Suppressor macrophage treated with lipopolysaccharide for 4 hours (primary cell): ENCODE data around the gene RND2.
"Not testable (repeated sequence)": the region's sequence is repeated elsewhere in the genome, so short reads cannot be mapped to it uniquely, and the experiment has no call there.

Experiments
- DNase-seq: peaks from one replicate; pipeline ENCODE4 v3.0.0-alpha.2; 2020

RND2 gene

GRCh38 chr17:43024407-43025289 is at the start of gene RND2:
TSS of gene RND2 (plus strand) at chr17:43025231. CDS start at chr17:43025348, 117 bp downstream.
- DNase-seq, result peak; percentile 85

- no peak for DNase-seq
These were observed 49.8 kb upstream of the RND2 start for GRCh38 chr17:42975265-42975664.

- not testable (repeated sequence) for DNase-seq
These were observed 49.3 kb upstream of the RND2 start for GRCh38 chr17:42975701-42976100.

GRCh38 chr17:42979511-42980273 is 45.3 kb upstream of the RND2 start, which contains the start of gene PTGES3L:
TSS of gene PTGES3L (minus strand) at chr17:42980080. CDS start at chr17:42980053, 27 bp downstream.
- peak; percentile 50 for DNase-seq

GRCh38 chr17:42980274-42980765 is 44.7 kb upstream of the RND2 start, which contains the start of gene RUNDC1:
TSS of gene RUNDC1 (plus strand) at chr17:42980565. CDS start at chr17:42980577, 12 bp downstream.
- DNase-seq, result peak; percentile 91

- DNase-seq, result peak; percentile 33
These were observed 44.1 kb upstream of the RND2 start for GRCh38 chr17:42980766-42981397.

- no peak for DNase-seq
These were observed 42.8 kb upstream of the RND2 start for GRCh38 chr17:42982266-42982665.

- peak; percentile 90 for DNase-seq
These were observed 39.8 kb upstream of the RND2 start for GRCh38 chr17:42985225-42985624.

GRCh38 chr17:42989141-42989540 is 35.9 kb upstream of the RND2 start:
- no peak for DNase-seq

- no peak for DNase-seq
These were observed 35.0 kb upstream of the RND2 start for GRCh38 chr17:42989726-42990652.

GRCh38 chr17:42991471-42991870 is 33.6 kb upstream of the RND2 start:
- DNase-seq, result no peak

- no peak for DNase-seq
These were observed 32.2 kb upstream of the RND2 start for GRCh38 chr17:42992872-42993271.

GRCh38 chr17:42993913-42994312 is 31.1 kb upstream of the RND2 start:
- DNase-seq, result not testable (repeated sequence)

GRCh38 chr17:42997390-42997983 is 27.5 kb upstream of the RND2 start:
- DNase-seq, result no peak

GRCh38 chr17:42997984-42998938 is 26.8 kb upstream of the RND2 start, which contains the start of gene RPL27:
TSS of gene RPL27 (plus strand) at chr17:42998419. CDS start at chr17:42998751, 332 bp downstream.
- peak; percentile 100 for DNase-seq

GRCh38 chr17:42999003-42999525 is 26.0 kb upstream of the RND2 start:
- no peak for DNase-seq

- not testable (repeated sequence) for DNase-seq
These were observed 24.1 kb upstream of the RND2 start for GRCh38 chr17:43000894-43001293.

- no peak for DNase-seq
These were observed 21.4 kb upstream of the RND2 start for GRCh38 chr17:43003542-43004172.
